HUDEP-2 (cell line): Measurements from ENCODE around the gene TTLL12.

Experiments used
- DNase-seq, 76 experiments: peaks; one replicate each; lab custom pipeline; 2025; ENCODE audit not compliant: unreplicated experiment in 76 of 76; lab: John Stamatoyannopoulos, UW

TTLL12 gene

DNA sequence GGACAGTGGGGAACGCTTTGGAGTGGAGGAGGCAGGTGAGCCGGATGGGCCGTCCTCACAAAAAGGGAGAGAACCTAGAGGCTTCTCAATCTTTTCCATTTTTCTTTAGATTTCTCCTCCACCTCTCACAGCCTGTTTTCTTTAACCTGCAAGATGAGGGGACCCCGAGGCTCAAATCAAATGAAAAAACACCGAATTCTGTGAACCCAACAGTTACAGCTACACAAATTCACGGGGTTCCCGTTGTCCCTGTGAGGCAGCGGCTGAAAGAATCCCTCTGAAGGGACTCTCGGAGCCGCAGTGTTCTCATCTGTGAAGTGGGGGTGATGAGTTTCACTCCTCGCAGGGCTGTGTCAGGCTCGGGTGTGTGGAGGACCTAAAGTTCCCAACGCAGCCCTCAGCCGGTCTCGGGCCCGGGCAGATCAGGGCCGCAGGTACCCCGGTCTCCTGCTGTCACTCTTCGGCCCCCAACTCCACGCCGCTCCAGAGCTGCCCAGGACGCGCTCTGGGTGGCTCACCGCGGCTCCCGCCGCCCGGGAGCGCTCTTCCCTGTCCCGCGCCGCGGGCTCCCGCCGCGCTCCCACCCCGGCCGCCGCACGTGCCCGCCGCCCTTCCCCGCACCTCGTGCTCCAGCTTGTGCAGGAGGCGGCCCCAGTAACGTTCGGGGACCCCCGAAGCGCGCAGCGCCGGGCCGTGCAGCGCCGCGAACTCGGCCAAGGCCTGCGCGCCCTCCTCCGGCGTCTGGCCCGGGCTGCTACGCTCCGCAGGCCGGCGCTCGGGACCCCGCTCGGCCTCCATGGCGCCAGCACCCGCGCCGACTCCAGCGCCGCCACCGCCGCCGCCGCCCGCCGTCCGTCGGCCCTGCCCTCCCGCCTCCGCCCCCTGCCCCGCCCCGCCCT, at the start of gene TTLL12:
TSS of gene TTLL12 (minus strand) at position 863 of the 899 bp plus-strand sequence. CDS start at position 798, 65 bp downstream.
- peak in 41 of 76 experiments; percentile 4 to 62 (median 37) for DNase-seq

DNA sequence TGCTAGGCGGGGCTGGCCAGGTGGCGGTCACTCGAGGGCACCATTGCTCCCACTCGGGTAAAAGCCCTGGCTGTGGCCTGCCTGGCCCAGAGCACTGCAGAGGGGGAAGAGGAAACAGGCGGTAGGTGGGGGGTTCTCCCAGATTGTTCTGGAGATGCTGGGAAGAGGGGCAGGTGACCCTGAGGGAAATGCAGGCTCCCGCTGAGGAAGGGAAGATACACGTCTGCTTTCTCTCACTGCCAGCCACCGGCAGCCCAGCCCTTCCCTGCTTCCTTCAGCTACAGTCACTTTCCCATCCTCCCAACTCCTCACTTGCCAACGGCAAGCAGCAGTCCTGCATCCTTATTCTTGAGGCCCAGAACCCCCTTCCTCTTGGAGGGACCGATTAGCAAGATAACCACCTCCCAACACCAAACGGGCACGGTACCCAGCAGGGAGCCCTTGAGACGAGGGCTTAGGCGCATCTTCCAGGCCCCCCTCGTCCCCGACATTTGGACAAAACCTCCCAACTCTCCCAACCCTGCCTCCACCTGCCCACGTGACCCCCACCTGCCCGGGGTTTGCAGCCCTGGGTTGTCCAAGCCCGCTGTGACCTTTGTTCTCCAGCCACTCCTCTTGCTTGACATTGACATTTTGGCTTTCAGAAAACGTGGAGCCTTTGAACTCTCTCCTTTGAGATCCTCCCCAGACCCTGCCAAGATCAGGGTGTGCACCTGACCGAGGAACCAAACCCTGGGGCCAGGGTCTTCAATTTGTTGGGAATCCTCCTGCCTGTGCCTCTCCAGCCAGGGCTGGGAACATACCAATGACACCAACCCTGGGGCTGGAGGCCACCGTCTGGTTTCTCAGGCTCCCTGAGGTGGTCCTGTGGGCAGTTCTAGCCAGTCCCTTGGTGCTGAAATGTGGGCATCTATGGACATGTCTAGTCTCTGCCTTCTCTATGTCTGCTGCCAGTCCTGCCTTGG, 48.8 kb upstream of the TTLL12 start:
- DNase-seq = no peak

DNA sequence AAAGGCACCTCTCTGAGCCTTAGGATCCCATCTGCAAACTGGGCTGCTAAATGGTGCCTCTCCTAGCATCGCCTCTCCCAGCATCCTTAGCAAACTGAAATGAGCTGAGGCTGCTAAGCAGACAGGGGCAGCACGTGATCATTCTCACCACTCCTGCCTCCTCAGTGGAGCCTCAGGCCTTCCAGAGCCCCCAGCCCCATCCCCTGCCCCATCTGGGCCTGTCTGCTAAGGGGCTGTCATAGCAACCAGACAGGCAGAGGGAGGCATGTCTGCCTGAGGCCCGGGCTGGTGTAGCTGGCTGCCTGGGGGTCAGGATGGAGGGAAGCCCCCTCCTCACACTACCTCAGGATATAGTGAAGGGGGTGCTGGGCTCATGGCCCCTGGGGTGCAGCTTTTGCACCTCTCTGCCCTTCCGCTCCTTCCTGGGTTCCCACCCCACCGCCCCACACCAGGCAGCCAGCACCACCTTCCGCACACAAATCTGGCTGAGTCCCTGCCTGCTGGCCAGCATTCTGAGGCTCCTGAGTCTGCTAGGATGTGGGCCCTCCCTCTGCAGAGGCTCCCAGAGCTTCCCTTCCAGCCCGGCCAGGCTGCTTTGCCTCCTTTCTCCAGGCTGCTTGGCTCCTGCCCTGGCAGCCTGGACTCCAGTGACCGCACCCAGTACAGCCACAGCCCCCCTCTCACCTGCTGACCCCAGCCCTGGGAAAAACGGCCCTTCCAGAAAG, 47.5 kb upstream of the TTLL12 start:
- no peak for DNase-seq

DNA sequence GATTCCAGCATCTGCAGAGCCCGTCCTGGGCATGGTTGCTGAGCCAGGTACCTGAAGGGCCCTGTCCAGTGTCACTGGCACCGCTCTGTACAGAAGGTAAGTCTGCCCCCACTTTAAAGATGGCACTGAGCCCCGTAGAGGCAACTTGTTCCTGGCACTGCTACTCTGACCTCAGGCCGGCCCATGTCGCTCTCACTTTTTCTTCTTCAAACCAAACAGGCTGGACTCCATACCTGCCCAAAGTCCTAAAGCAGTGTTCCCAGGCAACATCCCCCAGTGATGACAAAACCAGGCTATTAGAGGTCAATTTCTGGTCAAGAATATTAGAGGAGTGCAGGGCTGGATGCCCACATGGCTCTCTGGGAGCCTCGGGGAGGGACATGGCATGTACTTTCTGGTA, 46.6 kb upstream of the TTLL12 start:
- no peak for DNase-seq

DNA sequence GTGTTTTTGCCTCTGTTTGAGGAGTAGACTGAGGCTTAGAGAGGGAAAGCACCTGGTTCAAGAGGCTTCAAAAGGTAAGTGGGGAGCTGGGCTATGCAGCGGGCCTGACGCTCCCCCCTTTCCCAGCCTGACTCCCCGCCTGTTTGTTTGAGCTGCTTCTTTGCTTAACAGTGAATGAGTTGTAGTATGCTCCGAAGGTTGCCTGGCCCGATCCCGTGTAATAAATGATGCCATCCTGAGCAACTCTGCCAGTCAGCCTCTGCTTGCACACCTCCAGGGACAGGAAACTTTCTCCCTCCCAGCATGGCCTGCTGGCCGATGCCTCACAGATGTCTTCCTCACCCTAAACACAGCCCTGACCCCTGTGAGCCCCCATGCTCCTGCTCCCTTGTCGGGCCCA, 45.5 kb upstream of the TTLL12 start:
- DNase-seq = no peak

DNA sequence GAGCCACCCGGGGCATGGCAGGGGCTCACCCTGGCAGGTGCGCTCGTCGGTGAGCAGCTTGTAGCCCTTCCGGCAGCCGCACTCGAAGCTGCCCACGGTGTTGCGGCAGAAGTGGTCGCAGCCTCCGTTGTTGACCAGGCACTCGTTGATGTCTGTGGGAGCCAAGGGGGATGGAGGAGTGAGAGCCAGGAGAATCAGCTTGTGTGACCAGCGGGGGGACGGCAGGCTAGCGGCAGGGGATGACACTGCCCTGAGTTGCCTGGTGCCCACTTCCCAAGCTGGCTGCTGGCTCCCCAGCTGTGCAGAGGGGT, 44.7 kb upstream of the TTLL12 start:
- no peak for DNase-seq

DNA sequence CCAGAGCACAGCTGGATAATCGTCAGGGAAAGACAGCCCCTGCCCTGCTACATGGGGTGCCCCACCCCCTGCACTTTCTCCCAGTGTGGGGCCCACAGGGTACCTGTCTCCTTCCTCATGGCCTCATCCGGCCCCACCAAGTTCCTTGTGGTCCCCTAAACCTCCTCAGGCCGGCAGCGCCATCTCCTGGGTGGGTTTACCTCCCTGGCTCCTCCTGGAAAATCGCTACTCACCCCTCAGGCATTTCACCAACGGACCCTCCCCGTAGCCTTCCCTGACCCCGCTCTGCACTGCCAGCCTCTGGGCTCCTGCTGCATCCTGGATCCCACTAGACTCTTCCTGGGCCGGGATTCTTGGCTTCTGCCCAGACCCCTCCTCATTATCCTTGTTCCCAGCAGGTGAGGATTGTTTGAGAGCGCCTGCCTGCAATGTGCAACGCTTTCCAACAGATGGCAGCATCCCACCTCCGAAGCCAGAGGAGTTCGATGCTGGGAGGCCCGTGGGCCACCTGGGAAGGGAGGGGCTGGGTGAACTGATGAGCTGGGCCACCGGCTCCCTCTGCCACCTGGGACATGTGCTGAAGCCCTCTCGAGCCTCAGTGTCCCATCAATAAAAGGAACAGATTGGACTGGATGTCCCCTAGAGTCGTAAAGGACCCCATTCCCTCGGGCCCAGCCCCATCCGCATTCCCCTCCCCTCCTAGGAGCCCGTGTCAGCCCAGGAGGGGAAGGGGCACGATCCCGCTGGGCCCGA, 44.2 kb upstream of the TTLL12 start:
- peak in 47 of 76 experiments; percentile 3 to 73 (median 37) for DNase-seq

DNA sequence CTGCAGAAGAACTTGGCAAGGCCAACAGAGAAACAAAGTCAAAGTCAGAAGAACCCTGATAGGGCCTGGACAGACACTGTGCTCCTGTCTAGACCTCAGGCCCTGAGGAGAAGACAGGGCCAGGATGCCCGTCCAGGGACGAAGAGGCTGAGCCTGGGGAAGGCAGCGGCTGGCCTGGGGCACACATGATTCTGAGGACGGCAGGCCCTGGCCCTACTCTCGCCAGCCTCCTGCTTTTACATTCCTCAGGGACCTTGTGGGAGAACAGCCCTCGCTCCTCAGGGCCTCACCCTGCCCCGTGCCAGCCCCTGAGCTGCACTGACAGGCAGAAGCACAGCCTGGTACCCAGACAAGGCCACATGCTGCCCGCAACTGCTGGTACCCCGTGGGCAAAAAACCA, 43.6 kb upstream of the TTLL12 start:
- DNase-seq = no peak

DNA sequence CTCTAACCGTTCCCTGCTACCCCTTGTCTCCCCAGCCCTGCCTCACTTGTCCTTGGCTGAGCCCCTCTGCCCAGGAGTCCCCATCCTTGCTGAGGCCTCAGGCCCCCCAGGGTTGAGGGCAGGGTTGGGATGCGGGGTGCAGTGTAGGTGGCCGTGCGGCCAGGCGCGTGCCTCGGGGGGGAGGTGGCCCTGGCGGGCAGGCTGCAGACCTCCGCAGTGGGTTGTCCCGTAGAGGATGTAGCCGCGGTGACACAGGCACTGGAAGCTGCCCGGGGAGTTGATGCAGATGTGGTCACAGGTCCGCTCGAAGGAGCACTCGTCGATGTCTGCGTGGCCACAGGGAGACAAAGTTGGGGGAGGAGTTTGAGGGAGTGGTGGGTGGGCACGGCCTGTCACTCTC, 41.9 kb upstream of the TTLL12 start:
- DNase-seq = no peak

DNA sequence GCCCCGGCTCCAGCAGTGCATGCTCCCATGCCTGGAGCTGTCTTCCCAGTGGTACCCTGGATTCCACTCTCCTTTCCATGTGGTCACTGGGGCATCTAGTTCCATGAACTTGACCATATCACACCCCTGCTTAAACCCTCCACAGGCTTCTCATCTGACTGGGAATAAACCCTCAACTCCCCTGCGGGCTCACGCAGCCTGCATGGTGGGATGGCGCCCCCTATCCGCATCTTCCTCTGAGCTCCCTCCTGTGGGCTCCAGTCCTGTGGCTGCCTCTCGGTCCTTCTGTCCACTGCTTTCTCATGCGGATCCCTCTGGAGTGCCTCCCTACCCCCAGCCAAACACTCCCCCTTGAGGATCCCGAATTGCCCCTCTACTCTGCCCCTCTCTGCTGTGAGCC, 41.4 kb upstream of the TTLL12 start:
- peak in 45 of 76 experiments; percentile 1 to 68 (median 27) for DNase-seq

DNA sequence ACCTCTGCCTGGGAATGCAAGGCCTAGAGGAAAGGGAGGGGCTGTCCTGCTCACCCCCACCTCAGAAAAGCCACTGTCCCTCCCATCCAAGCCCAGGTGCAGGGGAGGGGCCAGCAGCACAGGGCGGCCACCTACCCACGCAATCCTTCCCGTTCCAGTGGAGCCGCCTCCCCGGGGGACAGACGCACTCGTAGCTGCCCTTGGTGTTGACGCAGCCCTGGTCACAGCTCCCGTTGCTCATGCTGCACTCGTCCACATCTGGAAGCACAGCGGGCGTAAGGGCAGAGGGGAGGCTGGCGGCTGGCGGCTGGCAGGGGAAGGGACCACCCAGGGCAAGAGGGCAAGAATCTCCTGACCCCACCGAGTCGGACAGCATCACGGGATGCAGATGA, 40.3 kb upstream of the TTLL12 start:
- DNase-seq = no peak

DNA sequence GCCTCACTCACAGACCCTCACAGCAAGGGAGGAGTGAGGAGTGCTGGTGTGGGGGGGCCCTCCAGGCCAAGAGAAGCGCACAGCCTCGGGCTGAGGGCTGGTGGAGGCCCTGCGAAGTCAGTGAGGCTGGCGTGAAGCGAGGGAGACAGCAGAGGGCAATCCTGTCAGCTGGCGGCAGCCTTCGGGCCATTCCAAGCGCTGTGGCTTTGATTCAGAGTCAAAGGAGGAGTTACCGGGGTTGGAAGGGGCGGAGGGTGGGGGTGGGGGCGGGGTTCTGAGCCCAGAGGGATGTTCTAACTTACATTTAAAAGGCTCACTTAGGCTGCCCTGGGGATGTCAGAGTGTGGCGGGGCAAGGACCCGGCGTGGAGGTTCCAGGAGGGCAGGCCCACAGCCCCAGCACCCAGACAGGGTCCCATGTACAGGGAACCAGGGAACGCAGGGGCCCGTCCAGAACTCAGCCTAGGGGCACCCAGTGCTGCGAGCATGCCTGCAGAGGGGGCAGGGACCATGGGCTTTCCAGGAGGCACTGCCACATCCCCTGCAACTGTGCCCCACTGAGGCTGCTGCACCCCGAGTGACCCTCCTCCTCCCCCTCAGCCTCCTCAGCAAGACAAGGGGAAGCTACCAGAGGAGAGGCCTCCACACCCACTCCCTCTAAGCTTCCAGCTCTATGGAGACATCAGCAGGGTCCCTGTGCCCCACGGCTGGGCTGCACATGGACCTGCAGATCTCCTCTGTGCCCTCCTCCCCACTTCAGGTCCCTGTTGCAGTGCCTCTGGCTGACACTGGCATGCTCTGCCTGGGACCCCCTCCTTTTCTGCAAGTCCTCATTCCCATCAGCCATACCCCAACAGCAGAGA, 39.7 kb upstream of the TTLL12 start:
- DNase-seq = no peak

DNA sequence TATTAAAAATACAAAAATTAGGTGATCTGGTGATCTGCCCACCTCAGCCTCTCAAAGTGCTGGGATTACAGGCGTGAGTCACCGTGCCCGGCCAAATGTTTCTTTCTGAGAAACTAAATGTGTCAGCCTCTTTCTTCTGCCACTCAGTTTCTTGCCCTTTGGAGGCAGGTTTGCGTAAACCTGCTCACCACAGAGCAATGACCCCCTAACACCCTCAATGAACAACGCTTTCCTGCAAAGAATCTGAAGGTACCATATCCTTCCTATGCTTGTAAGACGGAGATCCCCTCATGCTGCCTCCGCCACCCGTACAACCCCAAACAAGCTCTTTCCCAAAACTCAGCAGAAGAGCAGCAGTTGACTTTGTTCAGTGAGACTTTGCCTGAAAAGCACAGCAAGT, 38.7 kb upstream of the TTLL12 start:
- DNase-seq = no peak

DNA sequence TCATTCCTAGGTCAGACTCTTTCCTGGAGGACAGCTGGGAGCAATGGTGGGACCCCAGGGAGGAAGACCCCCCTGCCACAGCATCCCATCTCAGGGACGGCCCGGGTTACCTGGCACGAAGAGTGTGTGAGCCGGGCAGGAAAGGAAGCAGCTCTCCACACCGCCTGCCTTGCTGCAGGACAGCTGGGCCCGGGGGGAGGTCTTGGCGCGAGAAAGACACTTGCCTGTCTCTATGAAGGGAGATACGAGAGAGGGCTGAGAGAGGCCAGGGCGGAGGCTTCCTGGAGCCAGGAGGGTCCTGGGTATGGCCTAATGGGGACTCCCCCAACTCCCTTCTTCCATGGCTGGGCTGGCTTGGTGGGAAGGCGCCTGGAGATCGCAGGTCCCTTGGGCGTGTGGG, 36.1 kb upstream of the TTLL12 start:
- no peak for DNase-seq

DNA sequence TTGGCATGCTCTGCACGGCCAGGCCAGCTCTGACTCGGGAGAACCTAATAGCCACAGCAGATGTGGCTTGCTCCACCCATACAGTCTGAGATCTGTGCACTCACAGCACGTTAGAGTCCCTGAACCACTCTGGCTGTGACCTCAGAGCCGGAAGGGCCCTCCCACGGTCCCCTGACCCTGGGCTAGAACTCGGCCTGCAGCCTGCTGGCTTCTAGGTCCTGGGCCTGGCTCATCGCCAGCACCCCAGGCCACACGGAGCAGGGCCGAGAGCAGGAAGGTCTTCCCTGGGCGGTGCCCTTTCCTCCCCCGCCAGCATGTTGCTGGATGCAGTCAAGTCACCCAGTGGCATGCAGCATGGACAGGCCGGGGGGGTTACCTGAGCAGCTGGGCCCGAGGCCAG, 35.3 kb upstream of the TTLL12 start:
- DNase-seq = peak in 13 of 76 experiments; percentile 3 to 61 (median 31)

DNA sequence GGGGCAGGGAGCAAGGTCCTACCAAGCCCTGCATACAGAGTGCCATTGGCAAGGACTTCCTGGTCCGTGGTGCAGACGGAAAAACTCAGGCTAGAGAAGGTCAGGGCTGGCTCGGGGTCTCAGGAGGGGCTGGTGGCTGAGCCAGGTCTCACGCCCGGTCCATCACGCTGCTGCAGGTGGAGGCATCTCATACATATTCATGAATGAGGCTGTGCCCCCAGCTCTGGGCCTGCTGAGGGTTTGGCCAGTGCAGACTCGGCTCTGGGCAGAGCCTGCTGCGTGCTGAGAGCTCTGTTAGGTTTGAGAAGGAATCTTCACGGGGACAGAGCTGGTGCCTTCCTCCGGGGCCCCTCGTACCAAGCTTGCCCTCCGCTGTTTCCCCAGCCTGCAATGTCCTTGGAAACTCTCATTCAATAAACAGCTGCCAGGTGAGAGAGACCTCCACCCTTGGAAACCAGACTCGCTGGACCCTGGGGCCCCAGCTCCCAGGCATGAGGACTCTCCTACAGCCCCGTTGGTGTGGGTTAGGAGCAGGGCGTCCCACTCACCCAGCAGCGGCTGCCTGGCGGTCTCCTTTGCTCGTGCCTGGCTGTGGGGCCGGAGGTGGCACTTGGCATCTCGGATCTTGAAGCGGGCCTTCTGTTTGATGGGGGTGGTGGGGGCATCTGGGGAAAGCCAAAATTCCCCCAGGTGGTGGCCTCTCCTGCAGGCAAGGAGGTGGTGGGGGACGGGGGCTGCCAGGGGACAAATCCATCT, 33.9 kb upstream of the TTLL12 start:
- DNase-seq = no peak

DNA sequence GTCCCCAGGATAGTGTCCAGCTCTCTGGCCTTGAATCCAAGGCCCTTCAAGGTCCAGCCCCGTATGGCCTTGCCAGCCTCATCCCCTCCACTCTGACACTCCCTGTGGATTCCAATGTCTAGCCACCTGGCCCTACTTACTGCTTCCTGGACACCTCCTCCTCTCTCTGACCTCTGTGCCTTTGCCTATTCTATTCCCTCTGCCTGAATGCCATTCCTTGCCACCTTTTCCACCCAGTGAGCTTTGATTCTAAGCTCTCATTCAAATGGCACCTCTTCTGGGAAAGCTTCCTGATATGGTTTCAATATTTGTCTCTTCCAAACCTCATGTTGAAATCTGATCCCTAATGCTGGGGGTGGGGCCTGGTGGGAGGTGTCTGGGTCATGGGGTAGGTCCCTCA, 31.9 kb upstream of the TTLL12 start:
- DNase-seq = no peak

DNA sequence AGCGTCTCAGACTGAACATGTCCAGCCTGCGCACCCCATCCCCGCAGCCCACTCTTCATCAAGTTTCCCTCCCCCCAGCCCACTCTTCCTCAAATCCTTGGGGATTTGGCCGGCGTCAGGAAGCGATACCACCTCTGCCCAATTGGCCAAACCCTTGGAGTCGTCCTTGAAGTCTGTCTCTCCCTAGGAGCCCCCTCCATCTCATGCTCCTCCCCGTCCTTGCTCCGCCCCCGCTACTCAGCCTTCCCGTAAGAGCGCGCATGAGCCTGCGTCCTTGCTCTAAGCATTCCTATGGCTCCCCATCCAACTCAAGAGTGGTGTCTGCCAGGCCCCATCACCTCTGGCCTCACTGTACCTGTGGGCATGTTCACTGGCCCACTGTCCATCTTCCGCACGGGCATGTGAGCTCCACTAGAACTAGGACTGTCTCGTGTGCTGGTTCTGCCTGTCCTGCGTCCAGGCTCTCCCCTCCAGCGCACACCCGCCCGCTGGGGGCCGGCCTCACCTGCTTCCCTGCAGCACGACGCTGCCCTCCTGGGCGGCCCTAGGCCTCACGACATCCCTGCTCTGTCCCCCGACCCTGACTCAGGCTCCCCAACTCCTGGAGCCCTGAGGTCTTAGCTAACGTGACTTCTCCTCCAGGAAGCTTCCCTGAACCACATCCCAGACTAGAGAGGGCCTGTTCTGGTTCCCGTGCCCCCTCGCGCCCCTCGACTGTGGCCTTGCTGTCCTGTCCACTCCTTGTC, 30.5 kb upstream of the TTLL12 start:
- no peak for DNase-seq
